ENCODE data around the gene CMTM6. TPM values are rescaled to one million over a fixed set of nuclear protein-coding genes. Genes with fewer than 3 reads are reported as not detected.
"Not testable (repeated sequence)": the region's sequence is repeated elsewhere in the genome, so short reads cannot be mapped to it uniquely, and the experiment has no call there.

The CMTM6 gene
- total and polyA plus RNA-seq, 2 donors = 42.2 to 123 TPM

- H3K27ac ChIP-seq (ENCODE audit: low read depth) = no peak overlapping the region
- H3K36me3 ChIP-seq (ENCODE audit: insufficient read depth) = no peaks in the 10 kb centered on the region
- no peak overlapping the region for H3K4me3 ChIP-seq (ENCODE audit: low read depth, low read length)
- WGBS = 81% methylated on average over 7 of the region's 7 CpGs
- no peaks in the 10 kb centered on the region for H3K4me1 ChIP-seq (ENCODE audit: insufficient read depth)
- DNase-seq (ENCODE audit: extremely low spot score) = no peak
Observed at GRCh38 chr3:32469151-32469874, 33.3 kb downstream of the CMTM6 start.

- Histone ChIP-seq H3K4me1 (ENCODE audit: insufficient read depth) (no peaks in the 10 kb centered on the region), H3K4me3 (ENCODE audit: low read depth, low read length) (no peak overlapping the region), H3K27ac (ENCODE audit: low read depth) (no peak overlapping the region), H3K36me3 (ENCODE audit: insufficient read depth) (no peaks in the 10 kb centered on the region)
- WGBS = 30% methylated on average over 41 of the region's 41 CpGs
- DNase-seq (ENCODE audit: extremely low spot score) = no peak
Observed at GRCh38 chr3:32467333-32468070, 35.1 kb downstream of the CMTM6 start.

DNA sequence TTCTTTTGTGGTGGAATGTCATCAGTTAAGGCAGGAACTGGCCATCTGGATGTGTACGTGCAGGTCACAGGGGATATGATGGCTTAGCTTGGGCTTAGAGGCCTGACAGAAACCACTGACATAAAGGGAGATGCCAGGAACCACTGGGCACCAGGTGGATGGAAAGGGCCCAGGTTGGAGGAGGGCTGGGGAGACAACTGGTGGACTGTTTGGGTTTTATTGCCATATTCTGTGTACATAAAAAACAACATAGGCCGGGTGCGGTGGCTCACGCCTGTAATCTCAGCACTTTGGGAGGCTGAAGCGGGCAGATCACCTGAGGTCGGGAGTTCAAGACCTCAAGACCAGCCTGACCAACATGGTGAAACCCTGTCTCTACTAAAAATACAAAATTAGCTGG is 35.8 kb downstream of the CMTM6 start:
- not testable (repeated sequence) for H3K27ac ChIP-seq (ENCODE audit: low read depth); DNase-seq (ENCODE audit: extremely low spot score); H3K36me3 ChIP-seq (ENCODE audit: insufficient read depth); H3K4me3 ChIP-seq (ENCODE audit: low read depth, low read length); H3K4me1 ChIP-seq (ENCODE audit: insufficient read depth)
- 93% methylated on average over 6 of the region's 6 CpGs for WGBS

DNA sequence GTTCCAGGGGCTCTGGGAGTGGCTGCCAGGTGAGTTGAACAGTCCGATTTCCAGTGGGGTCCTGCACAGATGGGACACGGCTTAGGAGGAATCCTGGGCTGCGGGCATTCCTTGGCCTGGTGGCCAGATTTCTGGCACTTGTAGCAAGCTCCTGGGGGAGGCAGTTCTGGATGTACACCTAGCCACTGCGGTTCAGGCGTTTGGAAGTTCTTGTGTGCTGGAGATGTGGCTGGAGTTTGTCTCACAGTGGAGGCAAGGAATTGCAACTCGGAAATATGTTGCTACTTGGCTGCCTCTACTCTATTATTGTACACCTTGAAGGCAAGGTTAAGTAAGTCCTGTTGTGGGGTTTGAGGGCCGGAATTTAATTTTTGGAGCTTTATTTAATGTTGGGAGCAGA is 37.9 kb downstream of the CMTM6 start:
- H3K27ac ChIP-seq (ENCODE audit: low read depth); H3K36me3 ChIP-seq (ENCODE audit: insufficient read depth); H3K4me3 ChIP-seq (ENCODE audit: low read depth, low read length); DNase-seq (ENCODE audit: extremely low spot score); H3K4me1 ChIP-seq (ENCODE audit: insufficient read depth): not testable (repeated sequence)
- 92% methylated on average over 7 of the region's 7 CpGs for WGBS

DNA sequence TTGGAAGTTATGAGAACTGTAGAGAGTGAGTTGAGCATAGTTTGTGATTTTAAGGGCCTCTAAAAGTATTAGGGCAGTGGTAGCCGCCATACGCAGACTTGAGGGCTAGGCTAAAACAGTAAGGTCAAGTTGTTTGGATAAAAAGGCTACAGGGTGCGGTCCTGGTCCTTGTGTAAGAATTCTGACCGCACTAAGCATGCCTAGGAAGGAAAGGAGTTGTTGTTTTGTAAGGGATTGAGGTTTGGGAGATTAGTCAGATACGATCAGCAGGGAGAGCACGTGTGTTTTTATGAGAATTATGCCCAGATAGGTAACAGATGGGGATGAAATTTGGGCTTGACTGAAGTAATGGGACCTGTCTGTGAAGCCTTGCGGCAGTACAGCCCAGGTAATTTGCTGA is 39.2 kb downstream of the CMTM6 start:
- not testable (repeated sequence) for H3K4me3 ChIP-seq (ENCODE audit: low read depth, low read length); H3K36me3 ChIP-seq (ENCODE audit: insufficient read depth); DNase-seq (ENCODE audit: extremely low spot score); H3K27ac ChIP-seq (ENCODE audit: low read depth); H3K4me1 ChIP-seq (ENCODE audit: insufficient read depth)
- 76% methylated on average over 7 of the region's 7 CpGs for WGBS

DNA sequence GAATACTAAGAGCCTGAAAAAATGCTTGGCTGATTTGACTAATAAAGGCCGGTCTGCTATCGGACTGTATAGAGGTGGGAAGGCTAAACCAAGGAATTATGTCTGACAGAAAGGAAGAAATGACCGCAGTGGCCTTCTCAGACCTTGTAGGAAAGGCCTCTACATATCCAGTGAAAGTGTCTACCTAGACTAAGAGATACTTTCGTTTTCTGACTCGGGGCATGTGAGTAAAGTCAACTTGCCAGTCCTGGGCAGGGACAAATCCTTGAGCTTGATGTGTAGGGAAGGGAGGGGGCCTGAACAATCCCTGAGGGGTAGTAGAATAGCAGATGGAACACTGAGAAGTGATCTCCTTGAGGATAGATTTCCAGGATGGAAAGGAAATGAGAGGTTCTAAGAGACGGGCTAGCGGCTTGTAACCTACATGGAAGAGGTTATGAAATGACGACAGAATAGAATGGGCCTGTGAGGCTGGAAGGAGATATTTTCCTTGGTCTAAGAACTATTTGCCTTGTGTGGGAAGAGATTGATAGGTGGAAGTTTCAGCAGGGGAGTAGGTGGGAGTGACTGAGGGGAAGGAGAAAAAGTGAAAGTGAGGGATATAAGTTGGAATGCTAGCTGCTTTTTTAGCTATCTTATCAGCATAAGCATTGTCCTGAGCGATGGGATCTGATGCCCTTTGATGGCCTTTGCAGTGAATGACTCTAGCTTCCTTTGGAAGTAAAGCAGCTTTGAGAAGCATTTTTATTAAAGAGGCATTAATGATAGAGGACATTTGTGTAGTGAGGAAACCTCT is 40.3 kb downstream of the CMTM6 start:
- H3K27ac ChIP-seq (ENCODE audit: low read depth); H3K4me1 ChIP-seq (ENCODE audit: insufficient read depth); H3K4me3 ChIP-seq (ENCODE audit: low read depth, low read length); H3K36me3 ChIP-seq (ENCODE audit: insufficient read depth); DNase-seq (ENCODE audit: extremely low spot score): not testable (repeated sequence)
- WGBS = 82% methylated on average over 8 of the region's 9 CpGs

DNA sequence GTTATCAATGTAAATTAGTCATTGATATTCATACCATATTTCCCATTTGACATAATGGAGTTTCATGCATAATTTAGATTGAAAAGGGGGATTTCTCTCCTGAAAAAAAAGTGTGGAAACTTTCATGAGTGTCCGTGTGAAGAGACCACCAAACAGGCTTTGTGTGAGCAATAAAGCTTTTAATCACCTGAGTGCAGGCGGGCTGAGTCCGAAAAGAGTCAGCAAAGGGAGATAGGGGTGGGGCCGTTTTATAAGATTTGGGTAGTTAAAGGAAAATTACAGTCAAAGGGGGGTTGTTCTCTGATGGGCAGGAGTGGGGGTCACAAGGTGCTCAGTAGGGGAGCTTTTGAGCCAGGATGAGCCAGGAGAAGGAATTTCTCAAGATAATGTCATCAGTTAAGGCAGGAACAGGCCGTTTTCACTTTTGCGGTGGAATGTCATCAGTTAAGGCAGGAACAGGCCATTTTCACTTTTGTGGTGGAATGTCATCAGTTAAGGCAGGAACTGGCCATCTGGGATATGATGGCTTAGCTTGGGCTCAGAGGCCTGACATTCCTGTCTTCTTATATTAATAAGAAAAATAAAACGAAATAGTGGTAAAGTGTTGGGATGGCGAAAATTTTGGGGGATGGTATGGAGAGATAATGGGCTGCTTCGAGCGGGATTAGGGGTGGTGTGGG is 41.7 kb downstream of the CMTM6 start:
- H3K36me3 ChIP-seq (ENCODE audit: insufficient read depth); H3K4me1 ChIP-seq (ENCODE audit: insufficient read depth); DNase-seq (ENCODE audit: extremely low spot score); H3K27ac ChIP-seq (ENCODE audit: low read depth); H3K4me3 ChIP-seq (ENCODE audit: low read depth, low read length): not testable (repeated sequence)
- WGBS = 89% methylated on average over 10 of the region's 10 CpGs

GRCh38 chr3:32460031-32460749 is 42.5 kb downstream of the CMTM6 start:
- H3K4me1 ChIP-seq (ENCODE audit: insufficient read depth) = no peaks in the 10 kb centered on the region
- no peak overlapping the region for H3K27ac ChIP-seq (ENCODE audit: low read depth)
- WGBS = 63% methylated on average over 15 of the region's 15 CpGs
- H3K36me3 ChIP-seq (ENCODE audit: insufficient read depth) = no peaks in the 10 kb centered on the region
- no peak for DNase-seq (ENCODE audit: extremely low spot score)
- H3K4me3 ChIP-seq (ENCODE audit: low read depth, low read length) = no peak overlapping the region

DNA sequence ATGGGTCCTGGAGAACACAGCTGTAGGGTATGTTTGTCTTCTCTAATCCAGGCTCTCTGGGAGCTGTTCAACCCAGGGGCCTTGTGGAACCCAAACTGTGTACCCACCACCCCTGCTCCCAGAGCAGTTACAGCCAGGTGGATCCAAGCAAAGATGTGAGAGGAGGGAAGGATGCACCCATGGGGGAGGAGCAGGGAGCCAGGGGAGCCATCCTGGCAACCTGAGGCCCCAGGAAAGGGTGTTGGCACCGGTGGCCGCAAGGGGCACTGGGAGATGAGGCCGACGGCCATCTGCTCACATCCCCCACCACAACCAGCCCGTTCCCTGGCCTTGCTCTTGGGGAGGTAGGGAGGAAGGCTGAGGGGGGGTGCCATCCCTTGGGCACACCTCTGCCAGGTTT is 43.2 kb downstream of the CMTM6 start:
- DNase-seq (ENCODE audit: extremely low spot score) = no peak
- peak overlapping the region; percentile 3 for H3K27ac ChIP-seq (ENCODE audit: low read depth)
- WGBS = 93% methylated on average over 5 of the region's 5 CpGs
- no peaks in the 10 kb centered on the region for H3K4me1 ChIP-seq (ENCODE audit: insufficient read depth)
- no peak overlapping the region for H3K4me3 ChIP-seq (ENCODE audit: low read depth, low read length)
- H3K36me3 ChIP-seq (ENCODE audit: insufficient read depth) = no peaks in the 10 kb centered on the region

DNA sequence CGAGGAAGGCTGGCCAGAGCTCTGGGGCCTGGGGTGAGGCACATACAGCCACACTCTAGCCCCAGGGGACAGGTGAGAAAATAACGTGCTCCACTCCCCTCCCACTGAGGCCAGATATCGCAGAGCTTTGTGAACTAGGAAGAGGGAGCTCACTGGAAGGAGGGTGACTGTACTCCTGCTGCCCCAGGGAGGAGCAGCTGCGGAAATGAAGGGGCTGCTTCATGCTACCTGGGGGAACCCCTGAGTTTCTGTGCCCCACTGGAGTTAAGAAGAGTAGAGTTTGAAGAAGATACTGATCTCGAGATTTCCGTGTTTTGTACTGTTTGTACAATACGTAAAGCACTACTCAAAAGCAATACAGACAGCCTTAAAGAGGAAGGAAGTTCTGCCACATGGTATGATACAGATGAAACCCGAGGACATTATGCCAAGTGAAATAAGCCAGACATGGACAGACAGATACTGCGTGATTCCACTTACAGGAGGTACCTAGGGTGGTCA is 44.6 kb downstream of the CMTM6 start:
- Histone ChIP-seq H3K36me3 (ENCODE audit: insufficient read depth) (no peaks in the 10 kb centered on the region), H3K4me1 (ENCODE audit: insufficient read depth) (no peaks in the 10 kb centered on the region), H3K27ac (ENCODE audit: low read depth) (peak overlapping the region; percentile 27), H3K4me3 (ENCODE audit: low read depth, low read length) (no peak overlapping the region)
- 74% methylated on average over 9 of the region's 9 CpGs for WGBS
- no peak for DNase-seq (ENCODE audit: extremely low spot score)

DNA sequence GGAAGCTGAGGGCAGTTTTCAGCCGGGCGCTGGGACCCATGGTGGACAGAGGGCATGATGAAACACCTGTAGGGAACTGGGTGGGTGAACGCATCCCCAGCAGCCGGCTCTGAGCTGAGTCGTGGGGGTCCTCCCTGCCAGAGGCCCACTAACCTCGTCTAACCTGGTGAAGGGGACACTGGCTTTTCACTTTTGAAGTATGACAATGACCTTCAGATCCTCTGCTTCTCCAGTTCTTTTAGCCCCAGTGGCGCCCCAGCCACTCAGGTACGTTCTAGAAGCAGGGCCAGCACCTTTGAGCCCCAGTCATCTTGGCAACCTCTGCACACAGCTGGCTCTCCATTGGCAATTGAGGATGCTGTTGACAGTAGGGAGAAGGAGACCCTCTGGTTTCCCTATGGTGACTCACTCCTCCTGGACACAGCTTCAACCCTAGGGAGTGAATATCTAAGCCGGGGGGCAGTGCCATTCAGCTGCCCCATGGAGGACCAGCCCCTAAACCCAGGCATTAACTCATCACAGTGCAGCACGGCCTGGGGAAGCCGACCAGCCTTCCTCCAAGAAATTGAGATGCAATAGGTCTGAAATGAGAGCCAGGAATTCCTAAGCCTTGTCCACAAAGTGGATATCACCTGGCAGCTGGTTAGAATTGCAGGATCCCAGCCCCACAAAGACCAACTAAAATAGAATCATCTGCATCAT is 46.1 kb downstream of the CMTM6 start:
- H3K4me3 ChIP-seq (ENCODE audit: low read depth, low read length) = no peak overlapping the region
- H3K36me3 ChIP-seq (ENCODE audit: insufficient read depth) = no peaks in the 10 kb centered on the region
- DNase-seq (ENCODE audit: extremely low spot score) = no peak
- H3K4me1 ChIP-seq (ENCODE audit: insufficient read depth) = no peaks in the 10 kb centered on the region
- WGBS = 84% methylated on average over 11 of the region's 11 CpGs
- no peak overlapping the region for H3K27ac ChIP-seq (ENCODE audit: low read depth)

DNA sequence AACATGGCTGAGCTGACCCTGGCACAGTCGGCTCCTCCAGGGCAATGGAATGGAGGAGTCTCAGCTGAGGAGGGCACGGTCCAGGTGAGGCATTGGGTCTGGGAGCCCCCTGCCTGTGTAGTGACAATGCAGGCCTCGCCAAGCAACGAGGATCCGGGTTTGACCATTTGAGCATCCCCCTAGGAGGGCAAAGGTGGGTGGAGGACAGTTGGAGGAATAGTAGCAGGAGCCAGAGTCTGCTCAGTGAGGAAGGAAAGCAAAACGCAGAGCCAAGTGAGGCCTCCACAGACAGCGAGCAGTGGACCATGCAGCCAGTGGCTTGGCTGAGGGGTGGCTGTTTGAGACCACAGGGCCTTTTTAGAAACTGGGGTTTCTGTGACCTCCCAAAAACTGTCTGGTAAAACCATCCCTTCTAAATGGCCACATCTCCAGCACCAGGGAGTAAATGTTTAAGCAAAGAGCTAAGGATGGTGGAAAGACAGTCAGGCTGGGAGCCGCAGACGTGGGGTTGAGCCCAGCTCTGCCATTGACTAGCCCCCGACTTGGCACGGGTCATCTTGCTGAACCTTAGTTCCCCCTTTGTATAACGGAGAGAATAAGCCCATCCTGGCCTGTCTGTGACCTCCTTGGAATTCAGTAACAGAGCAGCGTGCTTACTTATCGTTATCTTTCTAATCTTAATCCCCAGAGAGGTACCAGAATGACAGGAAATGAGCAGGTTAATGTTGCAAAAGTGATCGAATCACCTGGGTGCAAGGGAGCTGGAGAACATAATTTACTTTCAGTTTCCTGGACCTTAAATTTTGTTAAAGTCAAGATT is 46.8 kb downstream of the CMTM6 start:
- Histone ChIP-seq H3K4me1 (ENCODE audit: insufficient read depth) (no peaks in the 10 kb centered on the region), H3K27ac (ENCODE audit: low read depth) (no peak overlapping the region), H3K36me3 (ENCODE audit: insufficient read depth) (no peaks in the 10 kb centered on the region), H3K4me3 (ENCODE audit: low read depth, low read length) (no peak overlapping the region)
- no peak for DNase-seq (ENCODE audit: extremely low spot score)
- 85% methylated on average over 15 of the region's 15 CpGs for WGBS
